Renal cortical epithelial cell (primary cell): ENCODE measurements around the gene AKR1C8. TPM values are rescaled to one million over a fixed set of nuclear protein-coding genes. Genes with fewer than 3 reads are reported as not detected.
"Not testable (repeated sequence)": the region's sequence is repeated elsewhere in the genome, so short reads cannot be mapped to it uniquely, and the experiment has no call there.

Experiments used
- DNase-seq: peaks from one replicate; pipeline ENCODE4 v3.0.0-alpha.2; 2011; ENCODE audit warnings: low read depth
- total RNA-seq: library from RNA; depleted of rRNA; stranded (reverse); fragments of >200 nt; gene quantifications from 2 replicates; pipeline ENCODE4 v1.2.3, GENCODE V29; 2014

The AKR1C8 gene
- total RNA-seq, 1 donor from 2014 or later, result 0.05 TPM

DNA sequence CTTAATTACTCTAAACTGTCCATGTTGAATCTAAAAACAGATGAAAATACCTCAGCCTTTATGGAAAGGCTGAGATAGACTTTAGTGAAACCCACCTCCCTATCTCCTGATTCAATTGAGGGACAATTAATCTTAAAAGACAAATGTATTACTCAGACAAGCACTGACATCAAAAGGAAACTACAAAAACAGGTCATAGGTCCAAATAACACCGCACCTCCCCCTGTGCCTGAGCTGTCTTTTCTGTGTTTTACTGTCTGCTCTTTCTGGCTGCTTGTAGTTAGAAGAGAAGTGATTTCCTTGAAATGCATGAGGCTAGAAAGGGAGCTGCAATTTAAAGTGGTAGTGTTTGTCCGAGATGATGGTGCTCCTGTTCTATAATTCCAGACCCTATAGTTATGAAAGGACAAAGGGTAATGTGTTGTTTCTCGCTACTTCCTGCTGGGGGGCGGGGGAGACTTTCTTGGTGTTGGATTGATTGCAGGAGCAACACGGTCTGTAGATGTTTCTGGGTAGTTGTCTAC is 16.0 kb downstream of the AKR1C8 start:
- no peak for DNase-seq

DNA sequence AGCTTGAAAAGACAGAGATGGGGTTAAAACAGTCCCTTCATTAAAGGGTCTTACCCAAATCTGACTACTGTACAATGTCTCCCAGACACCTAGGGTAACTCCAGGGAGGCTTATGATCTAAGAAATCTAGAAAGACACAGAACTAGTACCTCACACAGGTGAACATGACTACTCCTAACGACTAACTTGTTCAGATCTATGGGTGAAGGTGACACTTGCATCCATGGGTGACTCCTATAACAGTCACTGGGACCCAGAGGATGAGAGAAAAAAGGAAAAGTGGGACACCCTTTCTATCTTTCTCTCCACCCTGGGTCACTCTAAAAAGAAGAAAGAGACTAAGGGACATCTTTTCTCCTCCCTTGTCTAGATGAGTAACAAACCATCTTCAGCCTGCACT is 19.2 kb downstream of the AKR1C8 start:
- no peak for DNase-seq

DNA sequence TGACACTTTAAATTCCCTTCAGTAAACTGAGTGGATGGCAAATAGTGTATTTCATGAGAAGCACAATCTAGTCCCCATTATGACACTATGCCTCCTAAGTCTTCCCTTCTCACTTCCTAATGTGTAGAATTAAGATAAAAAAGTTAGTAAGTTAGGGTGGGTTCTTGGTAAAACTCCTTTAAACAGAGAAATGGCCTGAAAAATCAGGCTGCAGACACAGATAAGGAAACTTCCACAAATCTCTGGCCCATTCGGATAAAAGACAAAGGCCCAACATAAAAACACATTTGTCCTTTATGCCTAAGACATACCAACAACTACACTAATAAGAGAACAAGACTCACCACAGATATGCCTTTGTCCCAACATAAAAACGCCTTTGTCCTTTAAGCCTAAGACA is 21.5 kb downstream of the AKR1C8 start:
- no peak for DNase-seq

DNA sequence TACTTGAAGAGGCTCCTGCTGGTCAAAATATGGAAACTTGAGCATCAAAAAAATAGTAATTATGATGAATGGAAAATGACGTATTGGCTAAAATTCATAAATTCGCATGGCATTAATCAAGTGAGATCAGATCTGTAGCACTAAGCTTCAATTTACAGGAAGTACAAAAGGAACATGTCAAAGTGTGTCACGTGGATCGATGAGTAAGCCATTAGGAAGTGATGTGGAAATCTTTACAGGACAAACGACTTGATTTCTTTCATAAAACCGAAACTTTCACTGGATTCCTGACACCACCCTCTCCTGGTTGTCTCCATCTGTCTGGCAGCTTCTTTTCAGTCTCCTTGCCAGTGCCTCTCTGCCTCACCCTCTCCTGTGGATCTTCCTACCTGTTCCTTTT is 25.8 kb downstream of the AKR1C8 start:
- peak; percentile 5 for DNase-seq

DNA sequence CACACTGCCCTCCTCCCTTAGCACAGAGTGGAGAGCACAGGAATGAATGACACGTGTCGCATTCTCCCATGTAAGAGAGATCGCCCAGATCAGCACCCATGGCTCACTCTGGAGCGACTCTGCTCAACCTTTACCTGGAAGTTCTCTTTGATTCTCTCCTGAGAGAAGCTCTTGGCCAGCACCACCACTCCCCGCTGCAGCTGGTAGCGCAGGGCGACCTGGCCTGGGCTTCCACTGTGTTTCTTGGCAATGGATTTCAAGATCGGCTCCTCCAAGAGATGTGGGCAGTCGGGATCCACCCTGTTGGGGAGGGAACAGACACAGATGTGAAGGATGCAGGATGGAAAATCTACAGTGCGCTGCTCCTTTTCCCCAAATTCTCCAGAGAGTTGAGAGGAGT is 27.4 kb downstream of the AKR1C8 start:
- no peak for DNase-seq

DNA sequence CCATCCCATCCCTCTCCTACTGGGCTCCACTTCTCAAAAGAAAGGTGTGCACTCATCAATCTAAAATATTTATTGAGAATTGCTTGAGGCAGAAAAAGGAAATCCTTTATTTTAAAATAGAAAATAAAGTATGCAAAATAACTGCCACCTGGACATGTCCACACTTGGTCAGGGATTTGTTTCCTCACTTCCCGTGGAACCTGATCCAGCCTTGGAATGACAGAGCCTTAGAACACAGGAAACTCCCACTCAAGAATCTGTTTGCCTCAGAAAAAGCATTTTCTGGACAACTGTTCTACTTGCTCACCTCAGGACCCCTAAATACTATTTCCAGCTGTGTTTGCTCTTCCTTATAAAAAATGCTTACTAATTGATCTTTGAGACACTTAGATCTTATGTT is 29.0 kb downstream of the AKR1C8 start:
- no peak for DNase-seq

DNA sequence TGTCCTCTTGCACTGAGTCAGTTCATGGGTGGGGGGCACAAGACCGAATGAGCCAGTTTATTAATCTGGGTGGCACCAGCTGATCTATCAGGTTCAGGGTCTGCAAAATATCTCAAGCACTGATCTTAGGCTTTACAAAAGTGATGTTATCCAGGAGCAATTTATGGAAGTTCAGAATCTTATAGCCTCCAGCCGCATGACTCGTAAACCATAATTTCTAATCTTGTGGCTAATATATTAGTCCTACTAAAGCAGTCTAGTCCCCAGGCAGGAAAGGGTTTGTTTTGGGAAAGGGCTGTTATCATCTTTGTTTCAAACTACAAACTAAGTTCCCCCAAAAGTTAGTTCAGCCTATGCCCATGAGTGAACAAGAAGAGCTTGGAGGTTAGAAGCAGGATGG is 33.9 kb downstream of the AKR1C8 start:
- no peak for DNase-seq

DNA sequence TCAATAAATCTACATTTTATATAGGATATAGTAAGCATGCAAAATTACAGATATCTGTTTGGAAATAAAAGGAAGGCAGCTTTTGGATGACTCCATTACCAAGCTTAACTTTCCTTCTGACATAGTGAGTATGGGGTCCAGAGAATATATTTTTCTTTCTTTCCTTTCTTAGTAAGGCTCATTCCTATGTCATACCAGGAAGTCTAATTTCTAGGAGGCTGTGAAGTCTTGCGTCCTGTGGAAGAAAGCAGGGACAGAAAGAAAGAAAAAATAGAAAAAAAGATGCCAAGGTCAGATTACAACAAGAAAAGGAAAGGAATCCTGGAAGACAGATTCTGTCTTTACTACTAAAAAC is 36.3 kb downstream of the AKR1C8 start:
- no peak for DNase-seq

DNA sequence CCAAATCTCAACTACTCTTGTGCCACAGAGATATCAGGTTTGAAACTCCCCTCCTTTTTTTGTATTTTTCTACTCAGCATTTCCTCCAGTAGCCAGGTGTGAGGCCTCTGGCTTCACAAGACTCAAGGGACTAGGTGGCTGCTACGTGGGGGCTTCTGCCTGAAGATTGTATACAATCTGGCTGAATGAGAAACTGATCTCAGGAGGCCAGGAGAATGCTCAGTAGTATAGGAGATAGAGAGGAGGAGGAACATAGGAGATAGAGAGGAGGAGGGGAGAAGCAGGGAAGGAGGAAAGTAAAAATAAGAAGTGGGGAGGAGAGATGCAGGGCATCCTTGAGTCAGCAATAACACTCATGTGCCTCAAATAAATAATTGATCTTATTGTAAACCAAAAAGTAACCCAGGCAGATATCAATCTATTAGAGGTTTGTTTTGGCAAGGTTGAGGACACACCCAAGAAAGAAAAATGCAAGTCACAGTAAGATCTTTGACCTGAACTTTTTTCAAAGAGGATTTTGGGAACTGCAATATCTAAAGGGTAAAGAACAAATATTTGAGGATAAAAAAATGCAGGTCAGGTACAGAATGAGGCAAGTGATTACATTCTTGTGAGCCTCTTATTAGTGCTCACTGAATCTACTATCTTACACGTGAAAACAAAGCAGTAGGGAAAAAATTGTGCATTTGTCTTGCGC is 36.8 kb downstream of the AKR1C8 start:
- DNase-seq, result no peak

DNA sequence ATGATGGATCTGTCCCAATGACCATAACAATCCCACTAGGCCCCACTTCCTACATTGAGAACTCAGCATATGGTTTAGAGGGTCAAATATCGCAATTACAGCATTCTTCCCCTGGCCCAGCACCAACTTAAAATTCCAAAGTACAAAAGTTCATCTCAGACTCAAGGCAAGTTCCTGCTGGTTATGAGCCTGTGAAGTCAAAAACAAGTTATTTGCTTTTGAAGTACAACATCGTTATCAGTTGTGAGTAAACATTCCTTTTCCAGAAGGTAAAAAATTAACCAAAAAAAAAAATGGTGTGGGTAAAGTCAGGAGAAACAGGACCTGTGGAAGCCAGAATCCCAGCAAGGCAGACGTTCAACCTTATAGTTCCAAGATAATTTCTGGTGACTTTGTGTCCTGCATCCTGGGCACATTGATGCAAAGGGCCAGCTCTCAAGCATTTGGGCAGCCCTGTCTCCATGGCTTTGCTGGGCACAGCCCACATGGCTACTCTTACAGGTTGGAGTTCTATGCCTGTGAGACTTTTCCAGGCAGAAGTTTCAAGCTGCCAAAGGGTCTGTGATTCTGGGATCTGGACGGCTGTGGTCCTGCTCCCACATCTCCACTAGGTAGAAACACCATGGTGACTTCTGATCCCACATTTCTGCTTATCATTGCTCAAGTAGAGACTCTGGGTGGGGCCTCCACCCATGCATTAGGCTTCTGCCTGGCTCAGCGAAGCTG is 37.5 kb downstream of the AKR1C8 start:
- peak; percentile 72 for DNase-seq

DNA sequence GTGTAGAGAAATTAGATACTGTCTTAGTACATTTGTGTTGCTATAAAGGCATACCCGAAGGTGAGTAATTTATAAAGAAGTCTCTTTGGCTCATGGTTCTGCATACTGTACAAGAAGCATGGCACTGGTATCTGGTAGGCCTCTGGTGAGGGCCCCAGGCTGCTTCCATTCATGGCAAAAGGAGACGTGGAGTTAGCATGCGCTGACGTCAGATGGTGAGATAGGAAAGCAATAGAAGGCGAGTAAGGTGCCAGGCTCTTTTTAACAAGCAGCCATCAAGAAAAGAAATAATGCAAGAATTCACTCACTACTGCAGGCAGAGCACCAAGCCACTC is 38.1 kb downstream of the AKR1C8 start:
- no peak for DNase-seq

DNA sequence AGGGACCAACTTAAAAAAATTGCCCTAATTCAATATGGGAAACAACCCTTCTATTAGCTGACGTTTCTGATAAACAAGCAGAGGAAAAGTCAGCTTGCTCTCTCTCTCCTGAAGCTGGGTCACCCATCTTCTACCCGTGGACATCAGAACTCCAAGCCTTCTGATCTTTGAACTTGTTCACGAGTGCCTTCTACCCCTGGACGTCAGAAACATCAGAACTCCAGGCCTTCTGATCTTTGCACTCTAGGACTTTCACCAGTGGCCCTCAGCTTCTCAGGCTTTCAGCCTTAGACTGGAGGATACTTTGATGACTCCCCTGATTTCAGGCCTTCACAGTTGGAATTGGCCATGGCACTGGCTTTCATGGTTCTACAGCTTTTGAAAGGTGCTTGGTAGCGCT is 41.8 kb downstream of the AKR1C8 start:
- no peak for DNase-seq

DNA sequence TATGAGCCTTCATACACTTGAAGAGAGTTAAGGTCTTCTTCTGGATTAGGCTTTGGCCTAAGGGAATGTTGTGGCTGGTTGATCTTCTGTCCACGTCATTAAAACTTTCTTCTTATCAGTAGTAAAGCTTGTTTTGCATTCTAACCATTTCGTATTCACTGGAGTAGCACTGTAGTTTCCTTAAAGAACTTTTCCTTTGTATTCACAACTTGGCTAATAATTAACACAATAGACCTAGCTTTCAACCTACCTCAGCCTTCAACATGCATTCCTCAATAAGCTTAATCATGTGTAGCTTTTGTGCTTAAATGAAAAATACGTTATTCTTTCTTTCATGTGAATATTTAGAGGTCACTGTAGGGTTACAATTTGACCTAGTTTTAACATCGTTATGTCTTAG is 42.8 kb downstream of the AKR1C8 start:
- peak; percentile 93 for DNase-seq

DNA sequence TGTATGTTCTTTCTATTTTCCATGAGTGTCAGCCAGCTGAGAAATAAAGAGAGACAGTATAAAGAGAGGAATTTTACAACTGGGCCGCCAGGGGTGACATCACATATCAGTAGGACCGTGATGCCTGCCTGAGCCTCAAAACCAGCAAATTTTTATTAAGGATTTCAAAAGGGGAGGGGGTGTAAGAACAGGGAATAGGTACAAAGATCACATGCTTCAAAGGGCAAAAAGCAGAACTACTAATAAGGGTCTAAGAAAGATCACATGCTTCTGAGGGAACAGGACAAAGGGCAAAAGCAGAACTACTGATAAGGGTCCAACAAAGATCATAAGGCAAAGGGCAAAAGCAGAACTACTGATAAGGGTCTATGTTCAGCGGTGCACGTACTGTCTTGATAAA is 47.3 kb downstream of the AKR1C8 start:
- DNase-seq, result not testable (repeated sequence)

DNA sequence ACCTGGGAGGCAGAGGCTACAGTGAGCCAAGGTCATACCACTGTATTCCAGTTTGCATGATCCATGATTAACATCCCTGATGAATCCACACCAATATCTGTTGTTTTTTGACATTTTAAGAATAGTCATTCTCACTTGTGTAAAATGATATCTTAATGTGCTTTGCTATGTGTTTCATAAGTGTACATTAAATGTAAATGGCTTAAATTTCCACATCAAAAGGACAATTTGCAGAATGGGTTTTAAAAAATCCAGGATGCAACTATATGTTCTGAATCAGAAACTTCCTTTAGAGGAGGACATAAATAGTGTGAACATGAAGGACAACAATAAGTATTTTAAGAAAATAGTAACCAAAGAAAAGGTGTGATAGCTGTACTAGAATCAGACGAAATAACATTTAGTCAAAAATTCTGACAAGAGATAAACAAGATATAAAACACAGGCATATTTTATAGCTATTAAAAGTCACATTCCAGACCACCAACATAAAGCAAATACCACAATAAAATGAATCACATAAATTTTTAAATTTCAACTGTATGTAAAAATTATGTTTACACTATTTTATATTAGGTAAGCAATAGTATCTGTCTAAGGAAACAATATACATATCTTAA is 48.4 kb downstream of the AKR1C8 start:
- DNase-seq, result no peak

DNA sequence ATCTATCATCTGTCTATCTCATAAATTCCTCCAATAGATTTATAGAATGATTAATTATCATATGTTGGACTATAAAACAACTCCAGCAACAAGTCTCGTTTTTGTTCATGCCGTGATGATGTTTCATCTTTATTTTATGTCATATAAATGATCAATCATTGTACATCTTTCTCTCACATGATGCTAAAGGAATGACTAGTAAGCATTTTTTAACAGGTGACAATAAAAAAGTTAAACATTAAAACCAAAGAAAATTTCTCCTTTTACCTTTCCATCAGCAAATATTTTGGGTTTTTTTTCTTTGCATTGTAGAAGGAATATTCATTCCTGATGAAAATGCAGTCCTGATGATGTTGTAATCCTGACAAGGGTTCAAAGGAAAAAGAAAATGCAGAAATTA is 49.4 kb downstream of the AKR1C8 start:
- DNase-seq, result no peak

DNA sequence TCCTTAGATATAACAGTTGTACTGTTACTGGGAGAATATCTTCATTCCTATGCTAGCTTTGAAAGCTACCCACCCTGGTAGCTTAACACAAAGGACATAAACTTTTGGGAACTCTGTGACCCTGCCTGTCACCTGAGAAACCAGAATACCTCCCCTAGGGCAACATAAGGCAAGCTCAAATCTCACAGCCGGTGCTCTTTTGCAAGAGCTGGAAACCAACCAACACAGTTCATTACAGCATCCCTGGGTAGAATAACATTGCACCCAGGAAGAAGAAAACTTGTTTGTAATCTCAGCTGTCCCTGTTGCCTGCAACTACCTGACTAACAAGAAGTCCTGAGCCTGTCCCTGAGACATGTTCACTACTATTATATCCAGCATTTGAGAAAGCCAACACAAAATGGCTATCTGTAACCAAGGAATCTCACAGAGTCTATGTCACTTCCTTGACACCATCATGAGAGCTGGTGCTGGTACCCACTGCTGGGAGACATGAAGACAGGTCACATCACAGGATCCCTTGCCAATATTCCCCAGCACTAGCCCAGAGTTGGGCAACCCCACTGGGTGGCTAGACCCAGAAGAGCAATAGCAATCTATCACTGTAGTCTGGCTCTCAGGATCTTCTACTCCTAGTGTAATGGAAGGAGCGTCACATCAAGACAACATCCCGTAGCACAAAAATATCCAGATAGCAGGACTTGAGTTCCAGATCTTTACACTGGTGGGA is 59.5 kb downstream of the AKR1C8 start:
- peak; percentile 61 for DNase-seq

DNA sequence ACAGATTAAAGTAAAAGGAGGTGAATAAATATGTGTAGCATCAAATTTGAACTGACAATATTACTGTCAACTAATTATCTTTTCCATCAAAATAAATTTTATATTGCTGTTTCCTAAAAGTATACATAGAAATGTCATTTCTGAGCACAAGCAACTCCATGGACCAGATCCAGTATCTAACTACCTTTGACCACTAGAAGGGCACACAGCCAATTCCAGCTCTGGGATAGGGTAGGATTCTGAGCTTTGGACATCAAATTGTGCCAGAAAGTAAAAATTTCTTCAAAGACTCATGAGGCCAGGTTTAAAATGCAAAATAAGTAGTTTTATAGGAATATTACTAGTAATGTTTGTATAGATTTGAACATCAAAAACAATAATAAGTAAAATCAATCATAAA is 61.1 kb downstream of the AKR1C8 start:
- no peak for DNase-seq

DNA sequence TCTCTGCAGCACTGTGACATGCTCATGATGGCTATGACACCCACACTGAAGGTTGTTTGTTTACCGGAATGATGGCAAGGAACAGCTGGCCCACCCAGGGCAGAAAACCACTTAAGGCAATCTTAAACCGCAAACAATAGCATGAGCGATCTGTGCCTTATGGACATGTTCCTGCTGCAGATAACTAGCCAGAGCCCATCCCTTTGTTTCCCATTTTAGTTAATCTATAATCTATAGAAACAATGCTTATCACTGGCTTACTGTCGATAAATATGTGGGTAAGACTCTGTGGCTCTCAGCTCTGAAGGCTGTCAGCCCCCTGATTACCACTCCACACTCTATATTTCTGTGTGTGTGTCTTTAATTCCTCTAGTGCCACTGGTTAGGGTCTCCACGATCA is 65.0 kb downstream of the AKR1C8 start:
- DNase-seq, result not testable (repeated sequence)

DNA sequence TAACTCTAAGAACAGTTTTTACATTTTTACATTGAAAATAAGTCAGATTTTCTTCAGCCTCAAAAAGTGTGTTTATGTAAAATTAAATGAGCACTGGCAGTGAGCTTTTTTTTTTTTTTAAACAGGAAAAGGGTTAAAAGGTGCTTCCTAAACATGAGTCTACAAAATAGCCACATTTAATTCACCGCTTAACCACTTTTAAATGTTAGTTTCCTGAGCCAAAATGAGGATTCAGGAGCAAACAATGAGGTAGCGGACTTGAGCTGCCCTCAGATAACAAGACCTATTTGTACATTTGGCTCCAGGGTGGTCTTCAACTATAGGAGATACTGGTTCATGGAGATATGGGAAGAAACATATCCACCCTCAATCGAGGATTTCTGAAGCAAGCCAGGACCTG is 67.9 kb downstream of the AKR1C8 start:
- no peak for DNase-seq

DNA sequence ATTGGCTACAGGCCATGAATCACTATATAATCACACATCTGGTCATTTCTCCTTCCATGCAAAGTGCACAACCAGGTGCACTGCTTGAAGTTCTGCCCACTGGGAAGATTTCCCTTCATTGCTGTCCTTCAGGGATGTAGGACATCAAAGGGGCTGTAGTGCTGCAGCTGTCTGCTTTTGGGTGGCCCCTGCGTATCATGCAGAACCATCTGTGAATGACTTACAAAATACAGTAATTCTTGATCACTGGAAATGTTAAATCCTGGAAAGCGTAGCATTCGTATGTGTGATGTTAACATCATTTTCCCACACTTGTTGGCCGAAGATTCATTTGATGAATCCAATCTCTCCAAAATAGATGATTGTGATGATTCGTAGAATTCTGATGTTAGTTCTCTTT is 68.3 kb downstream of the AKR1C8 start:
- DNase-seq, result no peak

DNA sequence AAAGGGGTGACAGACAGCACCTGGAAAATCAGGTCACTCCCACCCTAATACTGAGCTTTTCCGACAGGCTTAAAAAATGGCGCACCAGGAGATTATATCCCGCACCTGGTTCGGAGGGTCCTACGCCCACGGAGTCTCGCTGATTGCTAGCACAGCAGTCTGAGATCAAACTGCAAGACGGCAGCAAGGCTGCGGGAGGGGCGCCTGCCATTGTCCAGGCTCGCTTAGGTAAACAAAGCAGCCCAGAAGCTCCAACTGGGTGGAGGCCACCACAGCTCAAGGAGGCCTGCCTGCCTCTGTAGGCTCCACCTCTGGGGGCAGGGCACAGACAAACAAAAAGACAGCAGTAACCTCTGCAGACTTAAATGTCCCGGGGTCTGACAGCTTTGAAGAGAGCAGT is 75.1 kb downstream of the AKR1C8 start:
- not testable (repeated sequence) for DNase-seq
